Activated T-cell treated with anti-CD3 and anti-CD28 coated beads for 4 hours (primary cell): Measurements from ENCODE around the gene SAYSD1.

ENCODE experiments used
- DNase-seq: peaks from one replicate; pipeline ENCODE4 v3.0.0-alpha.2; 2020

The SAYSD1 gene

DNA sequence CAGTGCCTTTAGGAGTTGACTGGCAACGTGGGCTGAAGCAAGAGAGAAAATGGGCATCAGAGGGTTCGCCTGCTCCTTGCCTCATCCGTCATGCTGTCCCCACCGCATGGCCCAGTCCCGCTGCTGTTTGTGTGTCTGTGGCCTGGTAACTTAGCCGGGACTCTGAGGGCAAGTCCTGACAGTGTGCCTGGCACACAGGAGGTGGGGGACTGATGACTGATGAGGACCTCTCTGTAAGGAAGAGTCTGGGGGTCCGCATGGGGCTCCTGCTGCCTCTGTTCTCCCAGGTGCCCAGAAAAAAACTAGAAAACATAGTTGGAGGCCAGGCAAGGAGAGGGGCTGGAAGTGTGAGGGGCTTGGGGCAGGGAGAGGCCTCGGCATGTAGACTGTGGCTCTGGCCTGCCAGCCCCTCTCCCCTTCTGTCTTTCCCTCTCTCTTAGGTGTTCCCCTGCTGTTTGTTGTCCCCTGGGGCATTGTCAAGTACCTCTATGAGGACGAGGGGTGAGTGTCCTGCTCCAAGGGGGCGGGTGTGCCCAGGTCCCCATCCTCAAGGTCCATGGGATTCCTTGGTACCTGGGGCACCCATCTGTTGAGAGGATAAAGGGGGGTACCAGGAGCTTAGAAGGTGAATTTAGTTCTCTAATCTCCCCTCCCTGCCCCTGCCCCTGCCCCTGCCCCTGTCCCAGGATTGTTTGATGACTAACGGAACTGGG lies 36.9 kb downstream of the SAYSD1 start:
- DNase-seq = no peak

DNA sequence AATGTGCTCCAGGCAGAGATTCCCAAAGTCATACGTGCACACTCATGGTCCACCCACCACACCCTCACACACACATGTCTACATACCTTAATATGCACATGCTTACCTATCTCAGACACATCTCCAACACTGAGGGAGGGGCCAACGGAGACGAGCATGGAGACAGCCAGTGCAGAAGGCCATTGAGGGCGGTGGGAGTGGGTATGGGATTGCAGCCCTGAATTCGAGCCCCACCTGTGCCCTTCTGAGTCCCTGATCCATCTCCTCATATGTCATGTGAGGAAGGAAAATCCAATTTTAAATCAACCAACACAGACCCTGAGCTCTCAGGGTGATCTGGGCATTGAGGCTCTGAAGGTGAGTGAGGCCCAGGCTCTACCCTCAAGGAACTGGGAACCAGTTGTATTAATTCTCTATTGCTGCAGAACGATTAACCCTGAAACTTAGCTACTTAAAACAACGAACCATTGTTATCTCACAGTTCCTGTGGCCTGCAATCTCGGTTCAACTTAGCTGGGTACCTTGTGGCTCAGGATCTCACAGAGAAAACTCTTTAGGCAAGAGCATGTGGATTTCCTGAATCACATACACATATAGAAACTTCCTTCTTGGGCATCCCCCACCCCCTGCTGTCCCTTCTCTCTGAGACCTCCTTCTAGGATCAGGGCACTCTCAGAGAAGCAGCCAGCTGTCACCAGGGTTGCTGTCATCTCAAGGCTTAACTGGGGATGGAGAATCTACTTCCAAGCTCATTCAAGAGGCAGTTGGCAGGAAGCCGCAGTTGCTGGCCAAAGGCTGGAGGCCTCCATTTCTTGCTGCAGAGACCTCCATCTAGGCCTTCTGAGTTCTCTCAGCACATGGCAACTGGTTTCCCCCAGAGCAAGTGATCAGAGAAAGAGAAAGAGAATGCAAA lies 38.1 kb downstream of the SAYSD1 start:
- DNase-seq = no peak

DNA sequence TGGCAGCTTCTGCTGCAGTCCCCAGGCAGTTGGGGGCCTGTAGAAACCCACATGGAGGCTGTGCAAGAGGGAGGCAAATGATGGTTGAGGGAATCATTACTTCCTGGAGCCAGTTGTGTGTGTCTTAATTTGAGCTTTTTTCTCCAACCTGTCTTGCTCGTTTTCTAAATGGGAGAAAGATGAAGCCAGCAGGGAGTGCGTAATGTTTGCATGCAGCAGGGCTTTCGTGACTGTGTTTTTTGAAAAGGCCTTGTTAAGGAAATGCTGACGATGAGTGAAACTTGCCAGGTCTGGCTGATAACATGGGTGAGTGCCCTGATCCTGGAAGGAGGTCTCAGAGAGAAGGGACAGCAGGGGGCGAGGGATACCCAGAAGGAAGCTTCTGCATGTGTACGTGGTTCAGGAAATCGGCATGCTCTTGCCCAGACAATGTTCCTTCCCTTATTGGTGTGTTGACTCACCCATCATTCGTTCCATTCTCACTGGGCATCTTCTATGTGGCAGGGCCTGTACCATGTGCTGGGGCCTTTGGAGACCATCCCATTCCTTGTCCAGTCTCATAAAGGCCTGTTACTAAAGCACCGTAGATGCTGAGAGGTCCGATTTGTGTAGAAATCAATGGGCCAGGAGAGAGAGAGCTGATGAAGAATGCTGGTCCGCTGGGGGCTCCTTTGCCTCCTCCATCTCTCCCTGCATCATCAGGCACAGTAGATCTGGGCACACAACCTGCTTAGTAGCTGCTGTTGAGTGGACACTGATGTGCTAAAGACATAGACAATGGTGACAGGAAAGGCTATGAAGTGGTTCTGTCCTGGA lies 39.0 kb downstream of the SAYSD1 start:
- DNase-seq = no peak

DNA sequence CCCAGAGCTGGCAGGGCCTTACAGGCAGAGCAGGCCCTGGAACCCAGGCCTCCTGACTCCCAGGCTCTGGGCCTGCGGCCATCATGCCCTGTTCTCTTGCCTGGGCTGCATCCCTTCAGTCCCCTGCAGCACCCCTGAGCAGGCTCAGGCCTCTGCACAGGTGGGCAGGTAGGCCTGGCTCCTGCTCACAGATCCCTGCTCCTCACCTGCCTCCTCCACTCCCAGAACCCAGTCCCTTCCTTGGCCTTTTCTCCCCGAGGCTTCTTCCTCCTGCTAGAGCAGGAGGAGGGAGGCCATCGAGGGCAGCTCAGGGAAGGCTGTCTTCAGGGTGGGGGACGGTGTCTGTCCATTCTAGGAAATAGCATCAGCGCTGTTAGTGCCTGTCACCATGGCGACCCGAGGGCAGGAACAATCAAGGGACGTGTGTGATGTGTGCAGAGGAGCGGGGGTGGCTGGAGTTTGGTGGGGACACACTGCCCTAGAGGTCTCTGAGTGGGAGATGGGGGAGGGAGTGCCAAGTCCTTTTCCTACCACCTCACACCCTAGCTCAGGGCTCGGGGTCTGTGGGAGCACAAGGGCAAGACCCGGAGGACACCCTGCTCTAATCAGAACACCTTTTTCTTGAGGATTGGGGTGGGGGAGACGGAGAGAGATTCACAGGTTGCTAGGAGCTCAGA lies 39.8 kb downstream of the SAYSD1 start:
- DNase-seq = no peak

DNA sequence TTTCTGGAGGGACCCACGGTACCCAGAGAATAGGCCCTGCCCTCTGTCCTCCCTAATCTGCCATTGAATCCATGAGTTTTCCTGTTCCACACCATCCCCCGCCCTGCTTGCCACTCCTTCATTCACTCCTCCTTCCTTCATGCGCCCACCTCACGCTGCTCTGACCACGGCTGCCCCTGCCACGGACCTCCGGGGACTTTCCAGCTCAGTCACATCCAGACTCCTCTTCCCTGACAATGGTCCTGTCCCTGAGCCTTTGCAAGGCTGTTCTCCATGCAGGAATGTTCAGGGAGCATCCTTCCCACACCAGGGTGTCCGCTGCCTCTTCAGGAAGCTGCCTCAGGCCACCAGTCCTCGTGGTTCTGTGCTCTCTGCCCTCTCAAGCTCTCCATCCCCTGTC lies 40.5 kb downstream of the SAYSD1 start:
- DNase-seq = no peak

DNA sequence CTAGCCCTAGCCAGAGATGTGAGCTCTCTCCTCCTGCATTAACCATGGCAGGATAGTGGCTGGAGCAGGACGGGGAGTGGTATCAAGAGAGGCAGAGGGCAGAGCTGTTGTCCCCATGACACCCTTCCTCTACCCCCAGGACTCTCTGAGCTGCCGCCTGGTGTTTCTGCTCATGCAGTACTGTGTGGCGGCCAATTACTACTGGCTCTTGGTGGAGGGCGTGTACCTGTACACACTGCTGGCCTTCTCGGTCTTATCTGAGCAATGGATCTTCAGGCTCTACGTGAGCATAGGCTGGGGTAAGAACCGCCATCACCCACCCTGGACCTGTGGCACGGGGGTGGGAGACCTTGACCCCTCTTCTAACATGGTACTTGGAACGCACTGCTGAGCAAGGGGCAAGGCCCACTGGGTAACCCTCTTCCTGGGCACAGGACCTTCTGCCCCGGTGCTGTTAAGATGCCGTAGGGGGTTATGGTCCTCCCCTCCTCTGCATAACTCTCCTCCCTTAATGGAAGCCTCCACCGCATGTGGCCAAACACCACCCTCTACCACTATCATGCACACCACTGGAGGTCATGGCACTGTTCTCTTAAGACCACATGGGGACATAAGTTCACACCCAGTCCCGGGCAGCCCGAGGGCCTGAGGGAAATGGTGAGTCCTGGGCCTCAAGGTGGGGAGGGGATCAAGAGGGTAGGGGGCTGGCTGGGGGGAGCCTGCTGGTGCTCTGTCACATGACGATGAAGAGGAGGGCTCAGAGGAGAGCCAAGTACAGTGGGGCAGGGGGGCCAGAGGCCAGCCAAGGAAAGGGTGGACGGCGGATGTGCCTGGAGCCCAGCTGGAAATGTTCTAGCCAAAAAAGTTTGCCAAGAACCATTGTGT lies 41.3 kb downstream of the SAYSD1 start:
- no peak for DNase-seq

DNA sequence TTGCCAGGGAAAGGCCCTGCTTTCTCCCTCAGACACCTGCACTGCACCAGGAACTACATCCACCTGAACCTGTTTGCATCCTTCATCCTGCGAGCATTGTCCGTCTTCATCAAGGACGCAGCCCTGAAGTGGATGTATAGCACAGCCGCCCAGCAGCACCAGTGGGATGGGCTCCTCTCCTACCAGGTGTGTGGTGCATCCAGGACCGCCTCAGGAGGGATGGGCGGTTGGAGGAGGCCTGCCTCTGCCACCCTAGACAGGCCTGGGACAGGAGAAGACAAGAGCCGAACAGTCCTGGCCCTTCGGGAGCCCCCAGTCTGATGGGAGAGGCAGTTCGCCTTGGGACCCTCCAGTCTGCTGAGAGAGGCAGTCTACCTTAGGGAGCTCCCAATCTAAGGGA lies 42.2 kb downstream of the SAYSD1 start:
- no peak for DNase-seq

DNA sequence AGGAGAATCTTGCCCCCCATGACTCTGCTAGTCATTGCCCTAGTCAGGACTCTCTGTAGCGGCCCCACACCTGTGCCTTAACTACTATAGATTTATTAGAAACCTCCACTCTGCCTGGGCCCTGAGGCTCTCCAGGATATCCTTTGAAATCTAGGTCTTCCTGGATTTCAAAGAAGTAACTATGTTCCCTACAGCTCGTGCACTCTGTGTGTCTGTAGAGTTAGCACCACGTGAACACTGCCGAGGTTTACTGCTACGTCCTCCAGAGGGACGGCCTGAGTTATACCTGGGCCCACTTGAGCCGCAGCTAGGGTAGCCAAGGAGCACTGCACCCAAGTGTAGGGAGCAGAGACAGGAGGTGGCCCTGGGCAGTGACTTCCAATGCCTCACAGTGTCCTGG lies 46.6 kb downstream of the SAYSD1 start:
- DNase-seq = no peak

DNA sequence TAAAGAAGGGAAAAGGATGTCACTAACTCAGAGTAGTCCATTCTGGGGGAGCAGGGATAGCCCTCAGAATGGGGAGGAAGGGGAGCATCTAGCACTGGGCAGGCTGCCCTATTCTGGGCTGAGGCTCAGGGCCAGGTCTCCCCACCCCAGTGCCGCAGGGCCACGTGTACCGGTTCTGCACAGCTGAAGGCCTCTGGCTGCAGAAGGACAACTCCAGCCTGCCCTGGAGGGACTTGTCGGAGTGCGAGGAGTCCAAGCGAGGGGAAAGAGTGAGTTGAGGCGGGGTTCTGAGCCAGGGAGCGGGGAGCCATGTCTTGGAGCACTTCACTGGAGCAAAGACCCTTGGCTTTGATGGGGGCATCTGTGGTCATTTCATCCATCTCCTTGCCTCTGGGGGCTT lies 49.4 kb downstream of the SAYSD1 start:
- DNase-seq = no peak

DNA sequence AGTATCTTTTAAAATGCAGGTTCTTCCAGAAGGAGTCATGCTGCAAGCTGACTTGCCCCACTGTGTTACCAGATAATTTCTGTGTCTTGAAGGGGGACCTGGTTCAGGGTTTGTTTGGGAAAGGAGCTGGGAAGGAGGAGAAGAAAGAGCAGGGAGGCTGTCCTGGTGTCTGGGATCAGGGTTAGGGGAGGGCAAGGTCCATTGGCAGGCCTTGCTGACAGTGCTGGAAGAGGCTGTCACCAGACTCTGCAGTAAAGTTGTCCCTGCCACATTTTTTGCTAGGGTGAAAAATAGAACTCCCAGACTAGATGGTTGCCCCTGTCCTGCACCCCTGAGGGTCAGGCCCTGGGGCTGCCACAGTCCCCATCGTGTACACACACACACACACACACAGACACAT lies 51.5 kb downstream of the SAYSD1 start:
- DNase-seq = no peak

DNA sequence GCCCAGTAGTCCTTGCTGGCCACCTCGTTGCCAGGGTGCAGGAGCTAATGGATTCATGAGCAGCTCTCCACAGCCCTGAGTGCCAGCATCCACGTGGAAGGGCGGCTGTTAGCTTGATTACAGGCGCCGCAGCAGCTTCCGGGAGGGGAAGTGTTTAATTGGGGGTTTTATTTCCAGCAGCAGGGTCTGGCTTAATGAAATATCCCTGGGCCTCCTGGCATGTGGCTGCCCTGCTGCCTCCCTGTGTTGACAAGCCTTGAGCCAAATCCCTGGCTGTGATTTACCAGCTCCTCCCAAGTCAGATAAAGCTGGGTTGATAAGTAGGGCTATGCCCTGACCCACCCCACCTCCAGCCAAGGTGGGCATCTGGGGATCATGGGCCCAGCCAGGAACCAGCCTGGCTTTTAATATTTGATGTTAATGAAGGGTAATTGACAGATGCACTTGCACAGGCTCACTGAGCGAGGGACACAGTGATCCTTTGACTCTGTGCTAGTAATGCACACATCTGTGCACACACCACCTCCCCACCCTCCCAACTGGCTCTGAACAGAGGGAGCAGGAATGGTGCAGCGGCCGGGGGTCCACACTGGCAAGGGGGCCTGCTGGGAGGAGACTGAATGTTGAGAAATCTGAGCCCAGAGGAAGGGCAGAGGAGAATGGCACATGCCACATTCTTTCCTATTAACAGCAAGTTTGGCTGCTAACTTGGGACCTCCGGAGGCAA lies 52.8 kb downstream of the SAYSD1 start:
- no peak for DNase-seq

DNA sequence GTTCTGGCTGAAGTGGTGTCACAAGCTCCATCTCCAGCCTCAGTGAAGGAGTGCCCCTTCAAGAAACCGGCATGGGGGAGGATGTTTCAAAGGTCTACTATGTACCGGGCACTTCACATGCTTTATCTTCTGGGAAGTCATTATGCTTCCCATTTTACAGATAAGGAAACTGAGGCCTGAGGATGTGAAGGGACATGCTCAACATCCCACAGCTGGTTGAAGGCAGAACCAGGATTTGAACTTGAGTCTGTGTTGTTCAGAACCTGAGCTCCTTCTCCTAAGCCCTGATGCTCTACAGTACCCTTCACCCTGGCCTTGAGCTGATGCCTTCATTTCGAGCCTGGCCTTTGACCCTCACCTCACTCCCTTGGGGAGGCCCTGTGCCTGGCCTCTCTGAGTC lies 53.4 kb downstream of the SAYSD1 start:
- DNase-seq = no peak

DNA sequence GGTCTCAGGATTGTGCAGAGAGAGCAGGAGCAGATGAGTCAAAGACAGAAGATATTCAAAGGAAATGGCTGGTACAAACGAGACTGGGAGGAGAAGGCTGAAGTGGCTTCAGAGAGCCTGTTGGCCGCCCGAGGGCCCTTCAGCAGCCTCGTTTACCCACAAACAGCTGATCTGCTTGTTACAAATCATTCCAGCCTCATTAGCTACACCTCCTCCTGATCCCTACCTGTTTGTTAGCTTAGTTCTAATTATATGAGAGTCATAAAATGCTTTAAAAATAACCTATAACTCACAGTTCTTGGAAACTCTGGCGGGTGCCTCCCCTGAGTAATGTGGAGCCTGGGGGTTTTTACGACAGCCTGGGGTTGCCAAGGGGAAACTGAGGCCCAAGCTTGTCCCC lies 53.8 kb downstream of the SAYSD1 start:
- no peak for DNase-seq

DNA sequence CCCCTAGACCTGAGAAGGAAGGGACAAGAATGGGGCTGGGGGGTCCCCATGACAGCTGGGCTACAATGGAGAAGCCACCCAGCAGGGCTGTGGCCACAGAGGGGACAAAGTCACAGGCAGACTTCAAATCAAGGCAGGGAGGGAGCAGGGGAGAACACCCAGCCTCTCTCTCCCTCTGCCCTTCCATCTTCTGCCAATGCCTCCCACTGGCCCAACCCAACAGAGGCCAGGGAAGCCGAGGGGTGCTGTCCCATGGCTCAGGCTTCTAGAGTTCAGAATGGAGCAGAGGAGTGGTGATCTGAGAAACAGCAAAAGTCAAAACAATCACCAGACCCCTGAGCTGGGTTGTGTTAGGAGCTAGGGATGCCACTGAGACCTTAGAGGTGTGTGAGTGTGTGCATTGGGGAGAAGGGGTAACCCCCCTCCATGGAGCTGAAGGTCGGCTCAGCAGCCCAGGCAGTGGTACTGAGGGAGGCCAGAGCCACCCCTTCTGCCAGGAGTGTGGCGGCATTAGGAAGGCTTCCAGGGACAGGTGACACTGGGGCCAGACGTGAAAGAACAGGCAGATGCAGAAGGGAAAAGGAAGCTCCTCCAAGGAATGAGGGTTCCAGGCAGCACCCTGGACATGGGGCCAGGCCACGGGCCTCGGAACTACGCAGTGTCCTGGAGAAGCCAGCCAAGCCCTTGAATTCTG lies 54.4 kb downstream of the SAYSD1 start:
- DNase-seq = no peak

DNA sequence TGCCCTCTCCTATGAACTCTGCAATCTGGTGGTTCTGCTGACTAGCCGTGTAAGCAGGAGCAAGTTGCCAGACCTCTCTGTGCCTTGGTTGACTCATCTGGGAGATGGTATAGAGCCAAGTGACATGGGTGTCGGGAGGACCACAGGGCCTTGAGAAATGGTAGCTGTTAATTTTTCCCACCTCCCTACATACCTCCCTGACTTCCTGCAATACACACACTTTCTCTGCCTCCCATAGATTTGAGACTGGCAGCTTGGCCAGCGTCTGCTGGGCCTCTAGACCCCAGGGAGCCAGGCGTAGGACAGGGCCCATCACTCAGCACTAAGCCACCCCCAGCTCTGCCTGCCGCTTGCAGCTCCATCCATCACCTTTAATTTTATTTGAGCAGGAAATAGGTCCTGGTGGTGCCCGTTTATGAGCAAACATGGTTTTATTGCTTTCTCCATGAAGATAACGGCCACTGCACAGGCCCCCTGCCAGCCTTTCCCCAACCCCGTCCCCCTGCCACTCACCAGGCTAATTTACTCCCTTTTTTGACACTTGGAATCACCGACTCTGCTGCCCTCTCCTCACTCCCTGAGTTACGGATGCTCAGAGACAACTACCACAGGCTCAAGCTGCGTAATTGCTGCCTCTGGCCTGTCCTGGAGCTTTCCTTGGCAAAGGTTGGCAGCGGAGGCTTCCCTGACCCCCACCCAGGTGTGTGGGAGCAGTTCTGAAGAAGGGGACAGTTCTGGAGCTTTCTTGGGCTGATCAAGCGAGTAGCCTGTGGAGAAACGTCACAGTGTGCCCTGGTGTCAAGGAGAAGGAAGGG lies 55.3 kb downstream of the SAYSD1 start:
- no peak for DNase-seq

DNA sequence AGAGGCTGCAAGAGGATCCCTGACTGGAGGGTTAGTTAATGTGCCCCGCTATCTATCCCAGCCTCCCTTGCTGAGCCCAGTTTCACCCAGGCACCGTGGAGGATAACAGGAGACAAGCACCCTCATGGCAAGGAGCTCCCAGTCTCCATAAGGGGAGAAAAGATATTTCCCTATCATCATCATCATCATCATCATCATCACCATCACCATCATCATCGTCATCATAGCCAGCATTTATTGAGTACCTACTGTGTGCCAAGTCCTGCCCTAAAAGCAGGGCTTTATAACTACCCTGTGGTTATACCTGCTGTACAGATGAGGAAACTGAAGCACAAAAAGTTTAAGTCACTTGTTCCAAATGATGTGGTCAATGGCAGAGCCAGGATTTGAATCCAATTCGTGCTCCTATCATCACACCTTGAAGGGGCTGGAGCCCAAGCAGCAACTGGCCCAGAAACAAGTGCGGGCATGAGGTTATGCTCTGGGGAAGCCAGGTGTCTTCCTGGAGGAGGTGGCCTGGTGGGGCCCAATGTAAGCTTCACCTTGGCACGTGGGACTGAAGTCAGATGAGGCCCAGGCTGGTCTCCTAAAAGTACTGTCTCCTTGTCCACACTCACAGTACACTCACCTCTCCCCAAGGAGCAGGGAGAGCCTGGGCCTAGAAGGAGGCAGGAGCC lies 56.4 kb downstream of the SAYSD1 start:
- no peak for DNase-seq

DNA sequence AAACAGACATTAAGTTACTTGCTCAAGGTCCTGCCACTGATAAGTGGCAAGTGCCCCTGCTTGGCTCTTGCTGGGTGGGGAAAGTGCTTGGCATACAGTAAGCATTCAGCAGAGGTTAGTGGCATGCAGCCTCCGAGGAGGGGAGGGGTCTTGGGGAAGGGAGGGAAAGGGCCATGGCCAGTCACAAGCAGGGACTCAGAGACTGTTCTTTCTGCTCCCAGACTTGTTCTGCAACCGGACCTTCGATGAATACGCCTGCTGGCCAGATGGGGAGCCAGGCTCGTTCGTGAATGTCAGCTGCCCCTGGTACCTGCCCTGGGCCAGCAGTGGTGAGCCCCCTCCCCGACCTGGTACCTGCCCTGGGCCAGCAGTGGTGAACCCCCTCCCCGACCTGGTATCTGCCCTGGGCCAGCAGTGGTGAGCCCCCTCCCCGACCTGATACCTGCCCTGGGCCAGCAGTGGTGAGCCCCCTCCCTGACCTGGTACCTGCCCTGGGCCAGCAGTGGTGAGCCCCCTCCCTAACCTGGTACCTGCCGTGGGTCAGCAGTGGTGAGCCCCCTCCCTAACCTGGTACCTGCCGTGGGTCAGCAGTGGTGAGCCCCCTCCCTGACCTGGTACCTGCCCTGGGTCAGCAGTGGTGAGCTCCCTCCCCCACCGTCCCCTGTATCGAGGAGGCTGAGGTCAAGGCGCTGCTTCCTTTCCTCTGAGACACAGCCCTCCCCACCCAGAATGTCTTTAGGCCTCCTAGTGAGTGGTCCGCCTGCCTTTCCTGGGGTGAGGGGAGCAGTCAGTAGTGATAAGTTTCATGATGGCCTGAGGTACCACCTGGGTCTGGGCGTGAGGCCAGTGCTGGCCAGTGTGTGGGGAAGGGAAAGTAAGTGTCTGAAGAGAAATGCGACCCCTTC lies 57.5 kb downstream of the SAYSD1 start:
- DNase-seq = no peak

DNA sequence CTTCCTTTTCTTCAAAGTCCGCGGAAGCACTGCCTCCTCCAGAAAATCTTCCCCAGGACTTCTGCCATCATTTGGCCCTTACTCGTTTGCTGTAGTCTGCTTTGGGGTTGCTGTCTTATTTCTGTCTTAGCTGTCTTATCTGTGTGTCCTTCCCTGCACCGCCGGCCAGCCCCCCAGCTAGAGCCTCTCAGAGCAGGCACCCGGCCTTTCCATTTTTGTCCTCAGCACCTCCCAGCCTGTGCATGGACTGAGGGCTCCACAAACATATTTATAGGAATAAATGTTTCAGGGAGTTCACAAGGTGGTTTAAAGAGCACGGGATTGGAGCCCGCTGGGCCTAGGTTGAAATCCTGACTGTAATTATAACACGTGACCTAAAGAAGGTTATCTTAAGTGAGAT lies 58.3 kb downstream of the SAYSD1 start:
- no peak for DNase-seq
